ENCODE data around the gene TMEM143.

- TF ChIP-seq POLR2AphosphoS5 (IDR thresholded peaks at IDR 0.05; ENCODE audit: insufficient read depth, low read depth, low read length) (peak; percentile 78), POLR2A (IDR thresholded peaks at IDR 0.05; ENCODE audit: low read depth, low read length) (no peak), MYC (IDR thresholded peaks at IDR 0.05; ENCODE audit: low read depth, low read length) (no peak), FOS (IDR thresholded peaks at IDR 0.05; ENCODE audit: borderline replicate concordance, insufficient read depth, low read length) (no peak), MAX (IDR thresholded peaks at IDR 0.05; ENCODE audit: insufficient read depth, insufficient read length) (peak; percentile 52)
- TF ChIP-seq, protein P1, sequence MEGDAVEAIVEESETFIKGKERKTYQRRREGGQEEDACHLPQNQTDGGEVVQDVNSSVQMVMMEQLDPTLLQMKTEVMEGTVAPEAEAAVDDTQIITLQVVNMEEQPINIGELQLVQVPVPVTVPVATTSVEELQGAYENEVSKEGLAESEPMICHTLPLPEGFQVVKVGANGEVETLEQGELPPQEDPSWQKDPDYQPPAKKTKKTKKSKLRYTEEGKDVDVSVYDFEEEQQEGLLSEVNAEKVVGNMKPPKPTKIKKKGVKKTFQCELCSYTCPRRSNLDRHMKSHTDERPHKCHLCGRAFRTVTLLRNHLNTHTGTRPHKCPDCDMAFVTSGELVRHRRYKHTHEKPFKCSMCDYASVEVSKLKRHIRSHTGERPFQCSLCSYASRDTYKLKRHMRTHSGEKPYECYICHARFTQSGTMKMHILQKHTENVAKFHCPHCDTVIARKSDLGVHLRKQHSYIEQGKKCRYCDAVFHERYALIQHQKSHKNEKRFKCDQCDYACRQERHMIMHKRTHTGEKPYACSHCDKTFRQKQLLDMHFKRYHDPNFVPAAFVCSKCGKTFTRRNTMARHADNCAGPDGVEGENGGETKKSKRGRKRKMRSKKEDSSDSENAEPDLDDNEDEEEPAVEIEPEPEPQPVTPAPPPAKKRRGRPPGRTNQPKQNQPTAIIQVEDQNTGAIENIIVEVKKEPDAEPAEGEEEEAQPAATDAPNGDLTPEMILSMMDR (IDR thresholded peaks at IDR 0.05; ENCODE audit: extremely low read depth in 1 of 2, insufficient read depth in 1 of 2, low read depth in 1 of 2, low read length in 2 of 2) = no peak
These were observed 34.9 kb upstream of the TMEM143 start for GRCh38 chr19:48398375-48399235.
